Progenitor cell of endocrine pancreas (in vitro differentiated cells): Measurements from ENCODE around the gene RPL22L1. TPM values are rescaled to one million over a fixed set of nuclear protein-coding genes. Genes with fewer than 3 reads are reported as not detected.

Source experiments
- DNase-seq: peaks from one replicate; pipeline ENCODE4 v3.0.0; 2021; ENCODE audit warnings: low spot score; ENCODE audit not compliant: unreplicated experiment
- H3K27ac Mint-ChIP-seq: 2 replicates; pipeline ENCODE4 v1.8.0; 2021; ENCODE audit warnings: mild to moderate bottlenecking, moderate library complexity, mixed read lengths
- H3K27me3 Mint-ChIP-seq: 2 replicates; pipeline ENCODE4 v1.8.0; 2021; ENCODE audit warnings: mixed read lengths
- H3K36me3 Mint-ChIP-seq: 2 replicates; pipeline ENCODE4 v1.8.0; 2022; ENCODE audit warnings: mixed read lengths; ENCODE audit not compliant: insufficient read depth
- H3K4me1 Mint-ChIP-seq: 2 replicates; pipeline ENCODE4 v1.8.0; 2021; ENCODE audit warnings: low read depth, mixed read lengths
- H3K4me3 Mint-ChIP-seq: 2 replicates; pipeline ENCODE4 v1.8.0; 2021; ENCODE audit warnings: low read depth, mild to moderate bottlenecking, moderate library complexity, mixed read lengths
- H3K9me3 Mint-ChIP-seq: 2 replicates; pipeline ENCODE4 v1.8.0; 2021; ENCODE audit warnings: low read depth, mixed read lengths
- total RNA-seq: library from RNA; stranded (reverse); gene quantifications from 2 replicates; pipeline ENCODE4 v1.2.1, GENCODE V29; 2021
- TF ChIP-seq, protein P1 (sequence below): fragments of 200-600 bp; sonication (generic); IDR thresholded peaks from one replicate; pipeline ENCODE4 v1.5.0; 2021; ENCODE audit warnings: antibody characterized with exemption, mild to moderate bottlenecking; ENCODE audit not compliant: unreplicated experiment

The RPL22L1 gene
- total RNA-seq, 1 donor from 2014 or later = 53.8 TPM

GRCh38 chr3:170910542-170910941 is 40.5 kb upstream of the RPL22L1 start:
- Mint-ChIP-seq H3K27ac (no peak overlapping the region), H3K27me3 (peaks cover 27% of the 10 kb centered on the region), H3K36me3 (peaks cover 4% of the 10 kb centered on the region), H3K4me1 (peaks cover 3% of the 10 kb centered on the region), H3K4me3 (no peak overlapping the region), H3K9me3 (peaks cover 14% of the 10 kb centered on the region)
- TF ChIP-seq, protein P1, sequence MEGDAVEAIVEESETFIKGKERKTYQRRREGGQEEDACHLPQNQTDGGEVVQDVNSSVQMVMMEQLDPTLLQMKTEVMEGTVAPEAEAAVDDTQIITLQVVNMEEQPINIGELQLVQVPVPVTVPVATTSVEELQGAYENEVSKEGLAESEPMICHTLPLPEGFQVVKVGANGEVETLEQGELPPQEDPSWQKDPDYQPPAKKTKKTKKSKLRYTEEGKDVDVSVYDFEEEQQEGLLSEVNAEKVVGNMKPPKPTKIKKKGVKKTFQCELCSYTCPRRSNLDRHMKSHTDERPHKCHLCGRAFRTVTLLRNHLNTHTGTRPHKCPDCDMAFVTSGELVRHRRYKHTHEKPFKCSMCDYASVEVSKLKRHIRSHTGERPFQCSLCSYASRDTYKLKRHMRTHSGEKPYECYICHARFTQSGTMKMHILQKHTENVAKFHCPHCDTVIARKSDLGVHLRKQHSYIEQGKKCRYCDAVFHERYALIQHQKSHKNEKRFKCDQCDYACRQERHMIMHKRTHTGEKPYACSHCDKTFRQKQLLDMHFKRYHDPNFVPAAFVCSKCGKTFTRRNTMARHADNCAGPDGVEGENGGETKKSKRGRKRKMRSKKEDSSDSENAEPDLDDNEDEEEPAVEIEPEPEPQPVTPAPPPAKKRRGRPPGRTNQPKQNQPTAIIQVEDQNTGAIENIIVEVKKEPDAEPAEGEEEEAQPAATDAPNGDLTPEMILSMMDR = no peak
- no peak for DNase-seq

- peaks cover 3% of the 10 kb centered on the region for H3K4me1 Mint-ChIP-seq
- H3K27ac Mint-ChIP-seq = no peak overlapping the region
- TF ChIP-seq, protein P1 = no peak
- peaks cover 29% of the 10 kb centered on the region for H3K27me3 Mint-ChIP-seq
- peak overlapping the region; percentile 89 for H3K4me3 Mint-ChIP-seq
- no peak for DNase-seq
- H3K9me3 Mint-ChIP-seq = peaks cover 14% of the 10 kb centered on the region
- H3K36me3 Mint-ChIP-seq = peaks cover 4% of the 10 kb centered on the region
Measured at GRCh38 chr3:170909129-170909903, 39.3 kb upstream of the RPL22L1 start.

GRCh38 chr3:170908235-170909116 is 38.5 kb upstream of the RPL22L1 start, which contains the start of gene EIF5A2:
Gene EIF5A2 (minus strand): TSS chr3:170908637. CDS start chr3:170907806, 831 bp downstream.
- Mint-ChIP-seq H3K9me3 (peaks cover 14% of the 10 kb centered on the region), H3K27ac (peak within 1 kb of the TSS; percentile 92), H3K36me3 (peaks cover 4% of the 10 kb centered on the region), H3K4me3 (peak within 1 kb of the TSS; percentile 89), H3K4me1 (peaks cover 3% of the 10 kb centered on the region), H3K27me3 (peaks cover 29% of the 10 kb centered on the region)
- peak; percentile 64 for DNase-seq
- TF ChIP-seq, protein P1 = no peak

- Mint-ChIP-seq H3K4me1 (peaks cover 3% of the 10 kb centered on the region), H3K36me3 (peaks cover 4% of the 10 kb centered on the region), H3K9me3 (peaks cover 14% of the 10 kb centered on the region), H3K27me3 (peaks cover 29% of the 10 kb centered on the region), H3K4me3 (peak overlapping the region; percentile 89), H3K27ac (no peak overlapping the region)
- TF ChIP-seq, protein P1 = no peak
- no peak for DNase-seq
Measured at GRCh38 chr3:170907637-170908234, 37.7 kb upstream of the RPL22L1 start.

- peaks cover 3% of the 10 kb centered on the region for H3K4me1 Mint-ChIP-seq
- H3K36me3 Mint-ChIP-seq = peaks cover 2% of the 10 kb centered on the region
- no peak overlapping the region for H3K27ac Mint-ChIP-seq
- H3K4me3 Mint-ChIP-seq = no peak overlapping the region
- DNase-seq = no peak
- TF ChIP-seq, protein P1 = no peak
- peaks cover 24% of the 10 kb centered on the region for H3K27me3 Mint-ChIP-seq
- H3K9me3 Mint-ChIP-seq = peaks cover 9% of the 10 kb centered on the region
Measured at GRCh38 chr3:170905862-170906261, 35.9 kb upstream of the RPL22L1 start.
